GM19467 (cell line): ENCODE measurements around the gene CDC14A.

ENCODE experiments used
- ATAC-seq: cut with Tn5 transposase; IDR thresholded peaks from one replicate; pipeline ENCODE4 v1.9.1; 2021; ENCODE audit warnings: mild to moderate bottlenecking, moderate library complexity; ENCODE audit not compliant: unreplicated experiment

Gene CDC14A

GRCh38 chr1:100526894-100527293, 174.6 kb downstream of the CDC14A start:
- no peak for ATAC-seq

DNA sequence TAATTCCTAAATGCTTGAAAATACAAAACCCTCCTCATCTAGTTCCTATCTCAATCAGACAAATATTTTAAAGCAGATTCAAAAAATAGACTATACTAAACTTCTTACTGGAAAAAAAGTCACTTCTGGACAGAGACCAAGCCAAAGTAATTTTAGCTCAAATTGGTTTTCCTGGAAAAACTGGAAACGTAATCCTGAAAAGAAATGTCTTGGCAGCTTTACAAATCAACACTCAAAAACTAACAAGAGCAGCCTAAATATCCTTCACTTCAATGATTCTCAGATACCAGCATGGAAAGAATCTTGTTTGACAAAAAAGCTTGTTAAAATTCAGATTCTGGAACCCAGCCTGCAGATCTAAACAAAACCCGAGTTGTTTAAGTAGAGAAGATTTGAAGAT, 176.6 kb downstream of the CDC14A start:
- ATAC-seq: no peak

GRCh38 chr1:100530141-100530540, 177.8 kb downstream of the CDC14A start:
- no peak for ATAC-seq

DNA sequence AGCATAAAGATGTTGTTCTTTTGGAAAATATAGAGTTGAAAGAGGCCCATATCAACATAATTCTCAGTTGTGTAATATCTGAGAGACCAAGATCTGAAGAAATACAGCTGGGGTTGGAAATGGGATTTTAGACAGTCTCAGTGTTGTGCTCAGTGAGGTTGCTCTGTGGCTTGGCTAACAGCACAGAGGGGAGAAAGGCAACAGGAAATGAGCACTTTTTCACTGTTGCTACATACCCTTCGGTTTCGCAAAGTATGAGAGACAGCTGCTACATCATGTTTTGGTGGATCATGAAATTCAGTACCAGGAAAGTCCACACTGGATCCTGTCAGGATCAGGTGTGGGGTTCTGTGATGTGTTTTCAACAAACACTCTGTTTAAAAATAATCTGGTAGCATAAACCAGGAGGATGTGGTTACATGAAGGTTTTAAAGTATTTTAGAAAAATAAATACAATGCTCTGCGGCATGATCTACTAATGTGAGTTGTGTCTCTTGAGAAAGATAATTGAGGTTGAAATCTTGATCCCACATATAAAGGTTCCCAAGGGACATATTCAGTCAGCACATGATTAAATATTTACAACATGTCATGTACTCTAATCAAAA, 178.7 kb downstream of the CDC14A start:
- ATAC-seq: peak; percentile 92

GRCh38 chr1:100532645-100533044, 180.3 kb downstream of the CDC14A start:
- no peak for ATAC-seq

DNA sequence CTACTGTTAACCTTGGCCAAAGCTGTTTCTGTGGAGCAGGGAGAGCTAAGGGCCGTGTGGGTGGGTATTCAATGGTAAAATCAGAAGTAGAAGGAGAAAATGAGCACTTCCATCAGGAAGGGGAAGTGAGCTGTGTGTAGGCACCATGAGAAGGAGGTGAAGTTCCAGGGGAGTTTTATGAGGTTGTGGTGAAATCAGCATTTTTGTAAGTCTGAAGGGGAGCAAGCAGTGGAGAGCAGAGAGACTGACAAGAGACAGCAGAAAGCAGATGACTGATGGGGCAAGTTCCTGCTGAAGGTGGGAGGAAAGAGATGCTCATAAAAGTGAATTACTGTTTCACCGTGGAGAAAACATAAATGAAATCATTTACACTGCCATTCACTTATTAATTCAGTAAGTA, 183.0 kb downstream of the CDC14A start:
- no peak for ATAC-seq

DNA sequence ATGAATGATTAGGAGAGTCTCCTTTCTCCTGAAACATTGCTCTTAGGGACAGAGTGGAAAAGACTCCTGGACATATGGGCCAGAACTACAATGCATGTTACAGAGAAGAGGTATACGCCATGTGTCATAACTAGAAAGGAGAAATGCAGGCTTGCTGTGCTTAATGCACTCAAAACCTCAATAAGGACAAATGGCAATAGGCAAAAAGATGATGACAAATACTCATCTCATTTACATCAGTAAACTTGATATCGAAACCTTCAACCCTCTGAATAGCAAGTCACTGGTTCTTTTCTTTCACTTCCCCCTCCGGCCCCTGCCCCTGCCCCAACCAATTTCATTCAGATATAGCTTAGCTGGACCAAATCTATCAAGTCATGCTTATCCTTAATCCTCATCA, 183.7 kb downstream of the CDC14A start:
- ATAC-seq: peak; percentile 82

DNA sequence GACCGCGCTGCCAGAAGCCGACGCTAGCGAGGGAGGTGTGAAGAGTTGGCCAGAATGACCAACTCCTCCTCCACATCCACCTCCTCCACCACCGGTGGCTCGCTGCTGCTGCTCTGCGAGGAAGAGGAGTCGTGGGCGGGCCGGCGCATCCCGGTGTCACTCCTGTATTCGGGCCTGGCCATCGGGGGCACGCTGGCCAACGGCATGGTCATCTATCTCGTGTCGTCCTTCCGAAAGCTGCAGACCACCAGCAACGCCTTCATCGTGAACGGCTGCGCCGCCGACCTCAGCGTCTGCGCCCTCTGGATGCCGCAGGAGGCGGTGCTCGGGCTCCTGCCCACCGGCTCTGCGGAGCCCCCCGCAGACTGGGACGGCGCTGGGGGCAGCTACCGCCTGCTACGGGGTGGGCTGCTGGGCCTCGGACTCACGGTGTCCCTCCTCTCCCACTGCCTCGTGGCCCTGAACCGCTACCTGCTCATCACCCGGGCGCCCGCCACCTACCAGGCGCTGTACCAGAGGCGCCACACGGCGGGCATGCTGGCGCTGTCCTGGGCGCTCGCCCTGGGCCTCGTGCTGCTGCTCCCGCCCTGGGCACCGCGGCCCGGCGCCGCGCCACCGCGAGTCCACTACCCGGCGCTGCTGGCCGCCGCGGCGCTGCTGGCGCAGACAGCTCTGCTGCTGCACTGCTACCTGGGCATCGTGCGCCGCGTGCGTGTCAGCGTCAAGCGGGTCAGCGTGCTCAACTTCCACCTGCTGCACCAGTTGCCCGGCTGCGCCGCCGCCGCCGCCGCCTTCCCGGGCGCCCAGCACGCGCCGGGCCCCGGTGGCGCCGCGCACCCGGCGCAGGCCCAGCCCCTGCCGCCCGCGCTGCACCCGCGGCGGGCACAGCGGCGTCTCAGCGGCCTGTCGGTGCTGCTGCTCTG, 186.9 kb downstream of the CDC14A start:
- no peak for ATAC-seq

- ATAC-seq: no peak
Measured at GRCh38 chr1:100539836-100540536, 187.7 kb downstream of the CDC14A start.

GRCh38 chr1:100542285-100542684, 190.0 kb downstream of the CDC14A start:
- ATAC-seq: no peak

DNA sequence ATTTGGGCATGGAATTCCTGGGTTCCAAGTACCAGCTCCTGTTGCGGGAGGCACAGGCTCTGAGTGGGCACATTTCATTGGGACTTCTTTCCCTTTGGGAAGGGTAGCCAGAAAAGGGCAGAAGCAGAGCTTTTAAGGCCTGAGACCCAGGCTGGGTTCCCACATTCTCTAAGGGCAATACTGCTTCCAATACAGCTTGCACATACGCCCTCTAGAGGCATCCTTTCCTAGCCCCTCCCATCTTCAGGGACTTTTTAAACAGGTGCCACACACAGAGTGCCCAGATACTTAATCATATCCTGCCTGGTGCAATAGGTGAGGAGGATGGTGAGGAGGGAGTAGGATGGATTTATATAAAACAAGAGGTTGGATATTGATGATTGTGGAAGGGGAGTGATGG, 191.3 kb downstream of the CDC14A start:
- ATAC-seq: peak; percentile 52

DNA sequence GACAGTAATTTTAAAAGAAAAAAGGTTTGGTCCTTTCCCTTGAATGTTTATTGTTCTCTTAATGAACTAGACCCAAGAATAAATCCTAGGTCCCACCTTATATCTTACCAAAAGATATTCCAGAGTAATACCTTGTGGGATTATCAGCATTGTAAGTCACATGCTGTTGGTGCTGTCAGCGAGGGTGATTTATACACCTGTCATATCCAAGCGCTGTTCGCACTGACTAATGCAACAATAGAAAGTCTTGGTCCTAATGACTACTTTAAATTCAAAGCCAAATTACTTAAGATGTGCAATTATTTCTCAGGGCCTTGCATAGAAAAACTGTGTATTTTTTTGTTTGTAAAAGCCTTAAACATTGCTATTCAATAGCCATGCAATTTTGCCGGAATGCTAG, 192.5 kb downstream of the CDC14A start:
- no peak for ATAC-seq

DNA sequence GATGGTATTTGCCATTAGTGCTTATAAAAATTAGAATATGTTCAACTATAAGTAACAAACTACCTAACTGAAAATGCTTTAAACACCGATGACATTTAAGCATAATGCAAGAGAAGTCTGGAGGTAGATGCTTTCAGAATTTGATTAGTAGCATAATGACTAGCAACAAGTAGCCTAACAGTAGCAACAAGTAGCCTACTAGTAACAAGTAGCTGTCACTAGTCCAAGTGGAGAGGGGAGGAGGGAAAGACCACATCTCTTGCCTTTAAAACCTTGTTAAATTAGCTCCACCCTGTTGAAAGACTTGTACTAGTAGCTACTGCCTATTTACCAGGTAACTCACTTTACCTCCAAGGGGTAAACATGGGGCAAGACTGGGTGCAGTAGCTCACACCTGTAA, 193.5 kb downstream of the CDC14A start:
- ATAC-seq: no peak

DNA sequence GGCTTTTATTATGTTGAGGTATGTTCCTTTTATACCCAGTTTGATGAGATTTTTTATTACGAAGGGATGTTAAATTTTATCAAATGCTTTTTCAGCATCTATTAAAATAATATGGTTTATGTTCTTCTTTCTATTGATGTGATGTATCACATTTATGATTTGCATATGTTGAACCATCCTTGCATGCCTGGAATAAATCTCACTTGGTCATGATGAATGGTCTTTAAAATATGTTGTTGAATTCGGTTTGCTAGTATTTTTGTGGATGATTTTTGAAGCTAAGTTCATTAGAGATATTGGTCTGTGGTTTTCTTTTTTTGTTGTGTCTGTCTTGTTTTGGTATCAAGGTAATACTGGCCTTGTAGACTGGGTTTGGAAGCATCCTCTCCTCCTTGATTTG, 199.7 kb downstream of the CDC14A start:
- ATAC-seq: no peak

DNA sequence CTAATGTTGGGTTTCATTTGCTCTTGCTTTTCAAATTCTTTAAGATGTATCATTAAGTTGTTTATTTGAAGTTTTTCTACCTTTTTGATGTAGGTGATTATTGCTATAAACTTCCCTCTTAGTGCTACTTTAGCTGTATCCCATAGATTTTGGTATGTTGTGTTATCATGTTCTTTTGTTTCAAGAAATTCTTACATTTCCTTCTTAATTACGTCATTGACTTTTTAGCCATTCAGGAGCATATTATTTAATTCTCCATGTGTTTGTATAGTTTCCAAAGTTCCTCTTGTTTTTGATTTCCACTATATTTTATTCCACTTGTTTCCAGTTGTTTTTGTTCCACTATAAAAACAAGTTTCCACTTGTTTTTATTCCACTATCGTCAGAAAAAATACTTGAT, 200.6 kb downstream of the CDC14A start:
- ATAC-seq: no peak

- ATAC-seq: no peak
Measured at GRCh38 chr1:100556181-100556580, 203.9 kb downstream of the CDC14A start.

- no peak for ATAC-seq
Measured at GRCh38 chr1:100556925-100557605, 204.8 kb downstream of the CDC14A start.

DNA sequence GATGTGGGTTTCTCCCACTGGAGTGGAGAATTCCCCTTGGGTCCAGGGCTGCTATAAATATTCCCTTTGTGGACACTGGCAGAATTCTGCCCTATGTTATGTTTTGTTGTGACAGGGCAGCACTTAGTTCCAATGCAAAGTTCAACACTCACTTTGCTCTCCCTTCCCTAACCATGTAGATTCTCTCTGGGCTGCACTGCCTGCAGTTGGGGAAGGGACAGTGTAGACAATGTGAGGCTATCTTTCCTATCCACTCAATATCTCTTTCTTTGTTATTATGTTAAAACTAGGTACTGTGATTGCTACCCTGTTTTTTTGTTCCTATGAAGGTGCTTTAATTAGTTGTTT, 205.3 kb downstream of the CDC14A start:
- ATAC-seq: no peak

DNA sequence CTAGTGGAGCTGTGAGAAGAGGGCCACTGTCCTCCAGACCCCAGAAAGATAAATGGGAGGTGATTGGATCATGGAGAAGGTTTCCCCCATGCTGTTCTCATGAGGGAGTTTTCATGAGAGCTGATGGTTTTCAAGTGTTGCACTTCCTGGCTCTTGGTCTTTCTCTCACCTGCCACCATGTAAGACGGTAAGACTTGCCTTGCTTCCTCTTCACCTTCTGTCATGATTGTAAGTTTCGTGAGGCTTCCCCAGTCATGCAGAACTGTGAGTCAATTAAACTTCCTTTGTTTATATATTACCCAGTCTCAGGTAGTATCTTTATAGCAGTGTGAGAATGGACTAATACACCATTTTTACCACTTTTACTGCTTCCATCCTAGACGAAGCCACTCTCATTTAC, 213.2 kb downstream of the CDC14A start:
- no peak for ATAC-seq

DNA sequence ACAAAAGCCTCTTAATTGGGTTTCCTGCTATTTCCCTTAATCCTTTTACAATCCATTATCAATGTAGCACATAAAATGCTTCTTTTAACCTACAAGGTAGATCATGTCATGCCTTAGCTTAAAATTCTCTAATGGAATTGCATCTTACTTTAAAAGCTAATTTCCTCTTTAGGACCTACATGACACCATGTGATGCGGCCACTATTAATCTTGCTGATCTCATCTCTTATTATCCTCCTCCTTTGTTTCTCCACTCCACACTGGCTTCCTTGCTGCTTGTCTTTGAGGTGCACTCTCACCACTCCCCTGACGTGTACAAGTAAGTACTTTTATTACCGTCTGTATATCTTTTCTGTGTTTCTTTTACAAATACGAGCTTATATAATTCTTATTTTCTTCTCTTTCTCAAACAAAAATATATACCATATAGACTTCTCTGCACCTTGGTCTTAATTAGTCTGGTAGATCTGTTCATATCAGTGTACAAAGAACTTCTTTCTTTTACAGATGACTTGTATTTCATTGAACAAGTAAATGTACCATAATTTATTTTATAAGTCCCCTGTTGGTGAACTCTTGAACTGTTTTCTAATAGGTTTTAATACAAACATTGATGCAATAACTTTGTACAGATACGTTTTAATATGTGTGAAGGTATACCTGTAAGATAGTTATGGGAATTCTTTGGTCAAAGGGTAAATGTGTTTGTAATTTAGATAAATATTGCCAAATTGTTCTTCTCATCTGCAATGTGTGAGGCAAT, 213.8 kb downstream of the CDC14A start:
- ATAC-seq: no peak

GRCh38 chr1:100567062-100567461, 214.8 kb downstream of the CDC14A start:
- ATAC-seq: no peak
